Transverse colon (tissue), 4 donors: ENCODE results near the gene SLC10A6. TPM values are rescaled to one million over a fixed set of nuclear protein-coding genes. Genes with fewer than 3 reads are reported as not detected.

Experiments
- DNase-seq: peaks from one replicate; pipeline ENCODE4 v3.0.0-alpha.2; 2019
- H3K27ac ChIP-seq, 4 donors: fragments of 200-600 bp; sonication (generic); 2 replicates each; pipeline ENCODE4 v1.5.1; 2016 to 2018; ENCODE audit warnings: inconsistent platforms in 4 of 4
- H3K27me3 ChIP-seq: fragments of 200-600 bp; sonication (generic); 2 replicates; pipeline ENCODE4 v1.5.1; 2017; ENCODE audit warnings: inconsistent platforms
- H3K36me3 ChIP-seq, 4 donors: fragments of 200-600 bp; sonication (generic); 2 replicates each; pipeline ENCODE4 v1.5.1; 2017 to 2019; ENCODE audit warnings: inconsistent platforms in 4 of 4
- H3K4me1 ChIP-seq, 4 donors: fragments of 200-600 bp; sonication (generic); 2 replicates each; pipeline ENCODE4 v1.5.1; 2017 to 2020; ENCODE audit warnings: inconsistent platforms in 4 of 4
- H3K4me3 ChIP-seq, 4 donors: fragments of 200-600 bp; sonication (generic); 1 replicate in 1 of 4; 2 replicates in 3 of 4; pipeline versions ENCODE4 v1.5.1 to v1.6.1; 2017 to 2019; ENCODE audit warnings: inconsistent platforms in 4 of 4
- H3K9me3 ChIP-seq, 2 donors: fragments of 200-600 bp; sonication (generic); 2 replicates each; pipeline ENCODE4 v1.5.1; 2017 to 2019; ENCODE audit warnings: inconsistent platforms in 2 of 2
- CTCF ChIP-seq, 5 experiments: fragments of 200-600 bp in 3 of 5; fragments of 450-650 bp in 2 of 5; sonication (generic) in 3 of 5; IDR thresholded peaks; 1 replicate in 2 of 5; 2 replicates in 3 of 5; pipeline ENCODE4 v1.5.1; 2016 to 2017; ENCODE audit warnings: antibody characterized with exemption in 5 of 5, inconsistent platforms in 3 of 5, mild to moderate bottlenecking in 2 of 5, moderate library complexity in 1 of 5
- EP300 ChIP-seq: sonication (generic); formaldehyde crosslinking; IDR thresholded peaks from one replicate; pipeline ENCODE4 v1.6.1; 2017; ENCODE audit warnings: antibody characterized with exemption, low read depth
- POLR2A ChIP-seq: fragments of 450-650 bp; IDR thresholded peaks from one replicate; pipeline ENCODE4 v1.6.1; 2016; ENCODE audit warnings: antibody characterized with exemption, mild to moderate bottlenecking, moderate library complexity
- POLR2AphosphoS5 ChIP-seq, 3 donors: sonication (generic); formaldehyde crosslinking; IDR thresholded peaks; one replicate each; pipeline ENCODE4 v1.6.1; 2016; ENCODE audit warnings: antibody characterized with exemption in 3 of 3
- WGBS, 2 donors: methylation state at CpG; one replicate each; pipeline ENCODE4 v1.1.5; 2018; ENCODE audit warnings: low coverage in 1 of 2; 5-methylcytosine and 5-hydroxymethylcytosine counted together
- in situ Hi-C, 4 donors: fragments of 200-750 bp; cut with MboI; loops; one replicate each; pipeline versions ENCODE4 v1.15.0 to v1.15.1; 2017; ENCODE audit warnings: low sequenced_read_pairs in 3 of 4, low pct_ligation_motif_present in 1 of 4, low pct_unique_long_range_greater_than_20kb in 1 of 4
- intact Hi-C: fragments of 100-400 bp; cut with DNase I; formaldehyde crosslinking; loops from one replicate; pipeline ENCODE4 v1.15.1; 2023; ENCODE audit warnings: low total_unique reads
- total RNA-seq, 4 donors: library from RNA; depleted of rRNA; stranded (reverse); fragments of >200 nt; gene quantifications; one replicate each; pipeline ENCODE4 v1.1.0, GENCODE V29; 2016

The SLC10A6 gene
- total RNA-seq, 4 donors from 2014 or later: 0.32 TPM; not detected in 3

- H3K27ac ChIP-seq: no peak overlapping the region
- H3K4me1 ChIP-seq: no peaks in the 10 kb centered on the region
- H3K27me3 ChIP-seq: no peaks in the 10 kb centered on the region
- no peak for TF ChIP-seq CTCF (IDR thresholded peaks at IDR 0.05)
- intact Hi-C loops (no loop called here), in situ Hi-C loops (no loop called here)
- DNase-seq: no peak
- H3K9me3 ChIP-seq: peaks cover 0 to 6% of the 10 kb centered on the region in 2 donors
- 67 to 71% methylated on average over 1 of the region's 1 CpG for WGBS, 2 donors
- H3K36me3 ChIP-seq: peaks cover 0 to 8% (median 0%) of the 10 kb centered on the region in 4 donors
- H3K4me3 ChIP-seq: no peak overlapping the region
Observed at GRCh38 chr4:86815653-86816052, 33.5 kb downstream of the SLC10A6 start.

- H3K4me1 ChIP-seq: no peaks in the 10 kb centered on the region
- 95 to 97% methylated on average over 3 of the region's 3 CpGs for WGBS, 2 donors
- H3K27me3 ChIP-seq: no peaks in the 10 kb centered on the region
- H3K4me3 ChIP-seq: no peak overlapping the region
- intact Hi-C loops (no loop called here), in situ Hi-C loops (no loop called here)
- TF ChIP-seq EP300 (no peak), POLR2AphosphoS5 (IDR thresholded peaks at IDR 0.05) (no peak), POLR2A (no peak), CTCF (IDR thresholded peaks at IDR 0.05) (no peak)
- H3K9me3 ChIP-seq: peaks cover 0 to 6% of the 10 kb centered on the region in 2 donors
- H3K27ac ChIP-seq: no peak overlapping the region
- H3K36me3 ChIP-seq: peaks cover 0 to 8% (median 0%) of the 10 kb centered on the region in 4 donors
- DNase-seq: no peak
Observed at GRCh38 chr4:86810847-86811246, 38.3 kb downstream of the SLC10A6 start.

DNA sequence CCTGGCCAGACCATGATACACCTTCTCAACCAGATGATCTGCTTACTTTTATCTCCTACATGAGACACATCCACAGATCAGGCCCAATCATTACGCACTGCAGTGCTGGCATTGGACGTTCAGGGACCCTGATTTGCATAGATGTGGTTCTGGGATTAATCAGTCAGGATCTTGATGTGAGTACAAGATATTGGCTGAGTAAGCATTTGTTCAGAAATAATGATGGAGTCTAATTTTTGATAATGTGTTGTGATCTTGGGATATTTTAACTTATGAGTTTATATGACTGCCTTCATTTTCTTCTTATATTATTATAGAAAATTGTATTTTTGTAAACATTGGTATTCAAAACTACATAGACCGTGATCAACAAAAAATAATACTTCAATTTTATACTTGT is 39.4 kb downstream of the SLC10A6 start:
- Histone ChIP-seq H3K4me1 (no peaks in the 10 kb centered on the region), H3K27me3 (no peaks in the 10 kb centered on the region), H3K9me3 (no peaks in the 10 kb centered on the region), H3K4me3 (no peak overlapping the region), H3K27ac (no peak overlapping the region), H3K36me3 (no peaks in the 10 kb centered on the region)
- 75 to 83% methylated on average over 2 to 3 of the region's 3 CpGs for WGBS, 2 donors
- in situ Hi-C loops: no loop called here
- intact Hi-C loops: no loop called here
- no peak for DNase-seq
- no peak for TF ChIP-seq POLR2A
- TF ChIP-seq POLR2AphosphoS5 (IDR thresholded peaks at IDR 0.05): no peak
- TF ChIP-seq CTCF (IDR thresholded peaks at IDR 0.05): no peak
- no peak for TF ChIP-seq EP300

DNA sequence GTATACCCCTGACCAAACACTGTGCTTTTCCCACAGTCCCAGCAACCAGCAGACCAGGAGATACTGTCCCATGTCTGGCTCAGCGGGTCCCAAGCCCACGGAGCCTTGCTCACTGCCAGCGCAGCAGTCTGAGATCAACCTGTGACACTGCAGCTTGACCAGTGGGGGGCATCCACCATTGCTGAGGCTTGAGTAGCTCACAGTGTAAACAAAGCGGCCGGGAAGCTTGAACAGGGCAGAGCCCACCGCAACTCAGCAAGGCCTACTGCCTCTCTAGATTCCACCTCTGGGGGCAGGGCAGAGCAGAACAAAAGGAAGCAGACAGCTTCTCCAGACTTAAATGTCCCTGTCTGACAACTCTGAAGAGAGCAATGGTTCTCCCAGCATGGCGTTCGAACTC is 58.1 kb downstream of the SLC10A6 start:
- intact Hi-C loops: no loop called here
- peaks cover 0 to 4% (median 0%) of the 10 kb centered on the region in 4 donors for H3K36me3 ChIP-seq
- in situ Hi-C loops: no loop called here
- no peak for DNase-seq
- H3K27ac ChIP-seq: no peak overlapping the region
- no peaks in the 10 kb centered on the region for H3K4me1 ChIP-seq
- 99% methylated on average over 8 of the region's 8 CpGs; no CpG with 5 or more reads in 1 of the 2 donors for WGBS, 2 donors
- H3K9me3 ChIP-seq: no peaks in the 10 kb centered on the region
- H3K4me3 ChIP-seq: no peak overlapping the region
- H3K27me3 ChIP-seq: no peaks in the 10 kb centered on the region
- no peak for TF ChIP-seq POLR2A
- TF ChIP-seq CTCF (IDR thresholded peaks at IDR 0.05): no peak
- no peak for TF ChIP-seq POLR2AphosphoS5 (IDR thresholded peaks at IDR 0.05)
- TF ChIP-seq EP300: no peak
